HG02870 (cell line): Measurements from ENCODE around the gene OMG.
"Not testable (repeated sequence)": the region's sequence is repeated elsewhere in the genome, so short reads cannot be mapped to it uniquely, and the experiment has no call there.

Experiments
- ATAC-seq: cut with Tn5 transposase; IDR thresholded peaks from one replicate; pipeline ENCODE4 v1.9.1; 2021; ENCODE audit warnings: mild to moderate bottlenecking, moderate library complexity; ENCODE audit not compliant: unreplicated experiment

The OMG gene

GRCh38 chr17:31297090-31297489 lies at the start of gene OMG:
Gene OMG, minus strand, starts transcription at chr17:31297239. Its CDS starts 908 bp downstream, at chr17:31296331.
- no peak for ATAC-seq

GRCh38 chr17:31345191-31345747 lies 48.2 kb upstream of the OMG start:
- not testable (repeated sequence) for ATAC-seq

- no peak for ATAC-seq
Observed at GRCh38 chr17:31339906-31340661, 43.0 kb upstream of the OMG start.

- ATAC-seq: no peak
Observed at GRCh38 chr17:31329221-31329620, 32.2 kb upstream of the OMG start.

- ATAC-seq: no peak
Observed at GRCh38 chr17:31328160-31328535, 31.1 kb upstream of the OMG start.

GRCh38 chr17:31327534-31328159 lies 30.6 kb upstream of the OMG start:
- no peak for ATAC-seq

GRCh38 chr17:31323551-31323950 lies 26.5 kb upstream of the OMG start:
- no peak for ATAC-seq

GRCh38 chr17:31321966-31322365 lies 24.9 kb upstream of the OMG start:
- ATAC-seq: no peak

- ATAC-seq: no peak
Observed at GRCh38 chr17:31321481-31321880, 24.4 kb upstream of the OMG start, which contains the start of gene EVI2A. Gene EVI2A, minus strand, starts transcription at chr17:31321622. Its CDS starts 2,609 bp downstream, at chr17:31319013.

GRCh38 chr17:31320791-31321190 lies 23.8 kb upstream of the OMG start:
- ATAC-seq: no peak

GRCh38 chr17:31320241-31320640 lies 23.2 kb upstream of the OMG start:
- no peak for ATAC-seq

GRCh38 chr17:31318851-31319661 lies 22.0 kb upstream of the OMG start:
- no peak for ATAC-seq

GRCh38 chr17:31318298-31318801 lies 21.3 kb upstream of the OMG start:
- no peak for ATAC-seq

GRCh38 chr17:31314782-31315100 lies 17.7 kb upstream of the OMG start:
- no peak for ATAC-seq

GRCh38 chr17:31313982-31314781 lies 17.1 kb upstream of the OMG start, which contains the start of gene EVI2B:
Gene EVI2B, minus strand, starts transcription at chr17:31314054. Its CDS starts 8,445 bp downstream, at chr17:31305609.
- ATAC-seq: no peak

- not testable (repeated sequence) for ATAC-seq
Observed at GRCh38 chr17:31312223-31312622, 15.2 kb upstream of the OMG start.

- ATAC-seq: no peak
Observed at GRCh38 chr17:31311526-31311925, 14.5 kb upstream of the OMG start.

GRCh38 chr17:31310886-31311285 lies 13.8 kb upstream of the OMG start:
- no peak for ATAC-seq

GRCh38 chr17:31310260-31310659 lies 13.2 kb upstream of the OMG start:
- no peak for ATAC-seq

GRCh38 chr17:31309556-31309955 lies 12.5 kb upstream of the OMG start:
- no peak for ATAC-seq
